Measurements from ENCODE around the gene CACNA1C.

Gene CACNA1C

GRCh38 chr12:2260441-2260840 is 207.7 kb downstream of the CACNA1C start:
- H3K4me1 ChIP-seq (ENCODE audit: control insufficient read depth, insufficient read depth, low read length), result peaks cover 7% of the 10 kb centered on the region
- 96 to 100% methylated on average over 3 of the region's 3 CpGs for WGBS, 2 experiments

GRCh38 chr12:2261708-2262107 is 208.9 kb downstream of the CACNA1C start:
- 95 to 97% methylated on average over 1 of the region's 1 CpG for WGBS, 2 experiments
- Histone ChIP-seq H3K4me1 (ENCODE audit: control insufficient read depth, insufficient read depth, low read length) (peaks cover 16% of the 10 kb centered on the region), H3K36me3 (ENCODE audit: control insufficient read depth, insufficient read depth, low read length) (no peaks in the 10 kb centered on the region), H3K27ac (ENCODE audit: insufficient read depth, low read depth, low read length, poor library complexity, severe bottlenecking) (no peak overlapping the region), H3K27me3 (ENCODE audit: control insufficient read depth, insufficient read depth, low read length, poor library complexity, severe bottlenecking) (no peaks in the 10 kb centered on the region), H3K4me3 (ENCODE audit: insufficient read depth, low read depth, low read length) (no peak overlapping the region), H3K9me3 (ENCODE audit: control insufficient read depth, low read length) (no peaks in the 10 kb centered on the region)

More at GRCh38 chr12:2260441-2260840, 207.7 kb downstream of the CACNA1C start:
- Histone ChIP-seq H3K27me3 (ENCODE audit: control insufficient read depth, insufficient read depth, low read length, poor library complexity, severe bottlenecking) (no peaks in the 10 kb centered on the region), H3K36me3 (ENCODE audit: control insufficient read depth, insufficient read depth, low read length) (no peaks in the 10 kb centered on the region), H3K4me3 (ENCODE audit: insufficient read depth, low read depth, low read length) (no peak overlapping the region), H3K9me3 (ENCODE audit: control insufficient read depth, low read length) (no peaks in the 10 kb centered on the region), H3K27ac (ENCODE audit: insufficient read depth, low read depth, low read length, poor library complexity, severe bottlenecking) (no peak overlapping the region)

- H3K4me3 ChIP-seq (ENCODE audit: insufficient read depth, low read depth, low read length), result no peak overlapping the region
- no peaks in the 10 kb centered on the region for H3K9me3 ChIP-seq (ENCODE audit: control insufficient read depth, low read length)
- H3K36me3 ChIP-seq (ENCODE audit: control insufficient read depth, insufficient read depth, low read length), result no peaks in the 10 kb centered on the region
- H3K27ac ChIP-seq (ENCODE audit: insufficient read depth, low read depth, low read length, poor library complexity, severe bottlenecking), result no peak overlapping the region
- WGBS, 2 experiments, result 95 to 96% methylated on average over 2 of the region's 2 CpGs
- H3K4me1 ChIP-seq (ENCODE audit: control insufficient read depth, insufficient read depth, low read length), result peaks cover 23% of the 10 kb centered on the region
- no peaks in the 10 kb centered on the region for H3K27me3 ChIP-seq (ENCODE audit: control insufficient read depth, insufficient read depth, low read length, poor library complexity, severe bottlenecking)
Observed at GRCh38 chr12:2262449-2262848, 209.7 kb downstream of the CACNA1C start.

- peaks cover 32% of the 10 kb centered on the region for H3K4me1 ChIP-seq (ENCODE audit: control insufficient read depth, insufficient read depth, low read length)
- no peaks in the 10 kb centered on the region for H3K9me3 ChIP-seq (ENCODE audit: control insufficient read depth, low read length)
- no peak overlapping the region for H3K27ac ChIP-seq (ENCODE audit: insufficient read depth, low read depth, low read length, poor library complexity, severe bottlenecking)
- no peaks in the 10 kb centered on the region for H3K27me3 ChIP-seq (ENCODE audit: control insufficient read depth, insufficient read depth, low read length, poor library complexity, severe bottlenecking)
- 92 to 95% methylated on average over 4 of the region's 4 CpGs for WGBS, 2 experiments
- no peaks in the 10 kb centered on the region for H3K36me3 ChIP-seq (ENCODE audit: control insufficient read depth, insufficient read depth, low read length)
- no peak overlapping the region for H3K4me3 ChIP-seq (ENCODE audit: insufficient read depth, low read depth, low read length)
Observed at GRCh38 chr12:2263901-2264300, 211.1 kb downstream of the CACNA1C start.

- Histone ChIP-seq H3K27ac (ENCODE audit: insufficient read depth, low read depth, low read length, poor library complexity, severe bottlenecking) (no peak overlapping the region), H3K4me3 (ENCODE audit: insufficient read depth, low read depth, low read length) (no peak overlapping the region), H3K4me1 (ENCODE audit: control insufficient read depth, insufficient read depth, low read length) (peaks cover 33% of the 10 kb centered on the region), H3K27me3 (ENCODE audit: control insufficient read depth, insufficient read depth, low read length, poor library complexity, severe bottlenecking) (no peaks in the 10 kb centered on the region), H3K36me3 (ENCODE audit: control insufficient read depth, insufficient read depth, low read length) (no peaks in the 10 kb centered on the region), H3K9me3 (ENCODE audit: control insufficient read depth, low read length) (no peaks in the 10 kb centered on the region)
- 72 to 74% methylated on average over 6 of the region's 6 CpGs for WGBS, 2 experiments
Observed at GRCh38 chr12:2264651-2265232, 212.0 kb downstream of the CACNA1C start.

GRCh38 chr12:2265461-2266167 is 212.8 kb downstream of the CACNA1C start:
- no peaks in the 10 kb centered on the region for H3K36me3 ChIP-seq (ENCODE audit: control insufficient read depth, insufficient read depth, low read length)
- H3K27ac ChIP-seq (ENCODE audit: insufficient read depth, low read depth, low read length, poor library complexity, severe bottlenecking), result no peak overlapping the region
- WGBS, 2 experiments, result 78 to 79% methylated on average over 9 of the region's 9 CpGs
- no peaks in the 10 kb centered on the region for H3K9me3 ChIP-seq (ENCODE audit: control insufficient read depth, low read length)
- H3K27me3 ChIP-seq (ENCODE audit: control insufficient read depth, insufficient read depth, low read length, poor library complexity, severe bottlenecking), result no peaks in the 10 kb centered on the region
- no peak overlapping the region for H3K4me3 ChIP-seq (ENCODE audit: insufficient read depth, low read depth, low read length)
- peaks cover 33% of the 10 kb centered on the region for H3K4me1 ChIP-seq (ENCODE audit: control insufficient read depth, insufficient read depth, low read length)

GRCh38 chr12:2266666-2267620 is 214.2 kb downstream of the CACNA1C start:
- 89 to 93% methylated on average over 13 of the region's 13 CpGs for WGBS, 2 experiments
- no peaks in the 10 kb centered on the region for H3K9me3 ChIP-seq (ENCODE audit: control insufficient read depth, low read length)
- H3K36me3 ChIP-seq (ENCODE audit: control insufficient read depth, insufficient read depth, low read length), result no peaks in the 10 kb centered on the region
- H3K4me3 ChIP-seq (ENCODE audit: insufficient read depth, low read depth, low read length), result no peak overlapping the region
- H3K27ac ChIP-seq (ENCODE audit: insufficient read depth, low read depth, low read length, poor library complexity, severe bottlenecking), result no peak overlapping the region
- H3K27me3 ChIP-seq (ENCODE audit: control insufficient read depth, insufficient read depth, low read length, poor library complexity, severe bottlenecking), result no peaks in the 10 kb centered on the region
- peaks cover 33% of the 10 kb centered on the region for H3K4me1 ChIP-seq (ENCODE audit: control insufficient read depth, insufficient read depth, low read length)

GRCh38 chr12:2267703-2268470 is 215.1 kb downstream of the CACNA1C start:
- no peaks in the 10 kb centered on the region for H3K27me3 ChIP-seq (ENCODE audit: control insufficient read depth, insufficient read depth, low read length, poor library complexity, severe bottlenecking)
- no peak overlapping the region for H3K4me3 ChIP-seq (ENCODE audit: insufficient read depth, low read depth, low read length)
- WGBS, 2 experiments, result 58 to 62% methylated on average over 13 of the region's 13 CpGs
- H3K4me1 ChIP-seq (ENCODE audit: control insufficient read depth, insufficient read depth, low read length), result peaks cover 33% of the 10 kb centered on the region
- H3K9me3 ChIP-seq (ENCODE audit: control insufficient read depth, low read length), result no peaks in the 10 kb centered on the region
- H3K36me3 ChIP-seq (ENCODE audit: control insufficient read depth, insufficient read depth, low read length), result no peaks in the 10 kb centered on the region
- H3K27ac ChIP-seq (ENCODE audit: insufficient read depth, low read depth, low read length, poor library complexity, severe bottlenecking), result no peak overlapping the region

- H3K27ac ChIP-seq (ENCODE audit: insufficient read depth, low read depth, low read length, poor library complexity, severe bottlenecking), result no peak overlapping the region
- H3K9me3 ChIP-seq (ENCODE audit: control insufficient read depth, low read length), result no peaks in the 10 kb centered on the region
- no peaks in the 10 kb centered on the region for H3K36me3 ChIP-seq (ENCODE audit: control insufficient read depth, insufficient read depth, low read length)
- no peak overlapping the region for H3K4me3 ChIP-seq (ENCODE audit: insufficient read depth, low read depth, low read length)
- peaks cover 33% of the 10 kb centered on the region for H3K4me1 ChIP-seq (ENCODE audit: control insufficient read depth, insufficient read depth, low read length)
- WGBS, 2 experiments, result 89% methylated on average over 18 of the region's 18 CpGs
- H3K27me3 ChIP-seq (ENCODE audit: control insufficient read depth, insufficient read depth, low read length, poor library complexity, severe bottlenecking), result no peaks in the 10 kb centered on the region
Observed at GRCh38 chr12:2268471-2269286, 215.9 kb downstream of the CACNA1C start.
